HepG2 (cell line): ENCODE measurements around the gene KRT32. TPM values are rescaled to one million over a fixed set of nuclear protein-coding genes. Genes with fewer than 3 reads are reported as not detected.

Source experiments
- ATAC-seq: fragments of 200-7000 bp; cut with Tn5 transposase; 3 replicates; pipeline ENCODE4 v1.9.1; 2020; ENCODE audit warnings: mild to moderate bottlenecking, moderate library complexity
- BruUV-seq: library from RNA; stranded (reverse); fragments of 400-500 nt; replicated peaks from 2 replicates; lab custom pipeline; 2021; lab: Mats Ljungman, UMichigan
- CTCF ChIA-PET: fragments of 300-600 bp; formaldehyde crosslinking; extraction: SDS; loops from one replicate; lab custom pipeline; 2021; ENCODE audit warnings: low total read pairs, inconsistent platforms, low intra/inter-chr PET ratio; lab: Yijun Ruan, JAX
- POLR2A ChIA-PET: fragments of 350-600 bp; sonication (Branson Sonifier 250); formaldehyde crosslinking; loops from one replicate; lab custom pipeline; 2020; ENCODE audit warnings: antibody characterized with exemption, inconsistent platforms; lab: Yijun Ruan, JAX
- DNase-seq: peaks from one replicate; pipeline ENCODE4 v3.0.0-alpha.2; 2015; ENCODE audit warnings: low spot score
- FAIRE-seq: peaks from 3 replicates; lab custom pipeline; 2011; peaks lifted over from hg19 to GRCh38; lab: Jason Lieb, UNC
- H2AFZ ChIP-seq: one replicate; pipeline ENCODE4 v1.6.1; 2011; ENCODE audit warnings: low read length, inconsistent platforms
- H3K27ac ChIP-seq: fragments of 300-600 bp; 3 replicates; pipeline ENCODE4 v1.8.0; 2011; ENCODE audit warnings: mixed run types, mild to moderate bottlenecking, mixed read lengths, low read length, inconsistent platforms; ENCODE audit not compliant: insufficient read depth; ENCODE audit errors: extremely low read length
- H3K27me3 ChIP-seq, 2 experiments: fragments of 200-600 bp in 1 of 2; 2 replicates in 1 of 2; 3 replicates in 1 of 2; pipeline versions ENCODE4 v1.6.0 to v1.8.0; 2011; ENCODE audit warnings: low read length in 2 of 2, mild to moderate bottlenecking in 2 of 2, moderate library complexity in 2 of 2, inconsistent platforms in 1 of 2; ENCODE audit not compliant: insufficient read depth in 2 of 2, control insufficient read depth in 1 of 2
- H3K36me3 ChIP-seq, 2 experiments: fragments of 200-600 bp in 1 of 2; replicated peaks in 1 of 2; 2 replicates in 1 of 2; 3 replicates in 1 of 2; pipeline versions ENCODE4 v1.5.1 to v1.8.0; 2011; ENCODE audit warnings: low read length in 2 of 2, inconsistent platforms in 1 of 2; ENCODE audit not compliant: insufficient read depth in 2 of 2, control insufficient read depth in 1 of 2
- H3K4me1 ChIP-seq: 2 replicates; pipeline ENCODE4 v1.5.1; 2012; ENCODE audit warnings: low read length, inconsistent platforms; ENCODE audit not compliant: insufficient read depth
- H3K4me2 ChIP-seq: 2 replicates; pipeline ENCODE4 v1.6.0; 2011; ENCODE audit warnings: low read depth, low read length, inconsistent platforms
- H3K4me3 ChIP-seq, 3 experiments: fragments of 200-600 bp in 1 of 3; sonication (generic), shearing (Covaris generic) in 1 of 3; replicated peaks in 1 of 3; 2 replicates each; pipeline ENCODE4 v1.5.1; 2011 to 2016; ENCODE audit warnings: low read length in 3 of 3, inconsistent platforms in 2 of 3, low read depth in 2 of 3, mild to moderate bottlenecking in 2 of 3, control low read depth in 1 of 3, mixed read lengths in 1 of 3; ENCODE audit not compliant: insufficient read depth in 1 of 3
- H3K79me2 ChIP-seq: one replicate; pipeline ENCODE4 v1.6.1; 2011; ENCODE audit warnings: low read length, inconsistent platforms; ENCODE audit not compliant: insufficient read depth
- H3K9ac ChIP-seq: 2 replicates; pipeline ENCODE4 v1.6.0; 2011; ENCODE audit warnings: mild to moderate bottlenecking, low read depth, low read length, inconsistent platforms; ENCODE audit not compliant: insufficient read depth
- H3K9me3 ChIP-seq: 2 replicates; pipeline ENCODE4 v1.5.1; 2012; ENCODE audit warnings: mild to moderate bottlenecking, low read length
- H4K20me1 ChIP-seq: 2 replicates; pipeline ENCODE4 v1.6.0; 2011; ENCODE audit warnings: inconsistent platforms, mild to moderate bottlenecking, low read length, moderate library complexity; ENCODE audit not compliant: insufficient read depth
- MAFF ChIP-seq: IDR thresholded peaks from 2 replicates; pipeline ENCODE4 v1.6.1; 2011; ENCODE audit warnings: low read depth, low read length, improper control_type of control experiment
- MAFK ChIP-seq, 2 experiments: IDR thresholded peaks in 1 of 2; conservative IDR thresholded peaks in 1 of 2; 2 replicates each; pipeline ENCODE4 v1.6.1; 2011; ENCODE audit warnings: improper control_type of control experiment in 2 of 2, low read length in 2 of 2
- SP1 ChIP-seq, 2 experiments: fragments of 450-650 bp in 1 of 2; sonication (generic) in 1 of 2; formaldehyde crosslinking in 1 of 2; IDR thresholded peaks; 2 replicates each; pipeline versions ENCODE4 v1.4.0 to v1.6.1; 2016 to 2020; ENCODE audit warnings: missing genetic modification reagents in 1 of 2
- ZNF431 ChIP-seq: sonication (generic); formaldehyde crosslinking; IDR thresholded peaks from 2 replicates; pipeline ENCODE4 v1.9.0; 2022; ENCODE audit warnings: missing genetic modification reagents, low read depth, mild to moderate bottlenecking, borderline replicate concordance
- ZNF770 ChIP-seq: sonication (generic); formaldehyde crosslinking; IDR thresholded peaks from 2 replicates; pipeline ENCODE4 v1.5.0; 2020; ENCODE audit warnings: mild to moderate bottlenecking, missing genetic modification reagents
- WGBS: methylation state at CpG from one replicate; pipeline ENCODE4 v1.1.6; 2017; ENCODE audit warnings: low lambda C conversion rate; 5-methylcytosine and 5-hydroxymethylcytosine counted together
- in situ Hi-C: cut with HindIII; loops from 2 replicates; pipeline ENCODE4 v1.10.0; 2017; ENCODE audit warnings: low pct_unique_long_range_greater_than_20kb; ENCODE audit not compliant: extremely low pct_ligation_motif_present
- intact Hi-C: fragments of 100-400 bp; cut with micrococcal nuclease; formaldehyde crosslinking; loops from one replicate; pipeline ENCODE4 v1.10.0; 2022; ENCODE audit not compliant: unreplicated experiment
- polyA plus RNA-seq, 8 experiments: library from polyadenylated mRNA; depleted of rRNA in 3 of 8; stranded (reverse) in 7 of 8; unstranded in 1 of 8; fragments of >200 nt; fragmentation: Illumina TruSeq in 4 of 8; extraction: Trizol in 4 of 8; gene quantifications; 2 replicates each; pipeline versions ENCODE4 v1.2.1 to v1.2.3, GENCODE V29; 2011 to 2016; ENCODE audit warnings: low read depth in 4 of 8, missing spikeins in 1 of 8, mixed read lengths in 1 of 8; ENCODE audit not compliant: insufficient read depth in 1 of 8
- total RNA-seq, 5 experiments: library from RNA; depleted of rRNA; stranded (reverse); fragments of >200 nt; fragmentation: Illumina TruSeq; extraction: Trizol; gene quantifications; 2 replicates each; pipeline ENCODE4 v1.2.3, GENCODE V29; 2016; ENCODE audit warnings: low read depth in 1 of 5

Gene KRT32
- total and polyA plus RNA-seq, 2 of the 13 experiments (the other 11 are each of a cell fraction or from before 2014, with no cell fraction given) = not detected

GRCh38 chr17:41511116-41511515, 43.9 kb upstream of the KRT32 start (continued):
- no peak for TF ChIP-seq SP1 (IDR thresholded peaks at IDR 0.05)
- no peak for TF ChIP-seq SP1 (CRISPR knock-in tag; IDR thresholded peaks at IDR 0.05)

DNA sequence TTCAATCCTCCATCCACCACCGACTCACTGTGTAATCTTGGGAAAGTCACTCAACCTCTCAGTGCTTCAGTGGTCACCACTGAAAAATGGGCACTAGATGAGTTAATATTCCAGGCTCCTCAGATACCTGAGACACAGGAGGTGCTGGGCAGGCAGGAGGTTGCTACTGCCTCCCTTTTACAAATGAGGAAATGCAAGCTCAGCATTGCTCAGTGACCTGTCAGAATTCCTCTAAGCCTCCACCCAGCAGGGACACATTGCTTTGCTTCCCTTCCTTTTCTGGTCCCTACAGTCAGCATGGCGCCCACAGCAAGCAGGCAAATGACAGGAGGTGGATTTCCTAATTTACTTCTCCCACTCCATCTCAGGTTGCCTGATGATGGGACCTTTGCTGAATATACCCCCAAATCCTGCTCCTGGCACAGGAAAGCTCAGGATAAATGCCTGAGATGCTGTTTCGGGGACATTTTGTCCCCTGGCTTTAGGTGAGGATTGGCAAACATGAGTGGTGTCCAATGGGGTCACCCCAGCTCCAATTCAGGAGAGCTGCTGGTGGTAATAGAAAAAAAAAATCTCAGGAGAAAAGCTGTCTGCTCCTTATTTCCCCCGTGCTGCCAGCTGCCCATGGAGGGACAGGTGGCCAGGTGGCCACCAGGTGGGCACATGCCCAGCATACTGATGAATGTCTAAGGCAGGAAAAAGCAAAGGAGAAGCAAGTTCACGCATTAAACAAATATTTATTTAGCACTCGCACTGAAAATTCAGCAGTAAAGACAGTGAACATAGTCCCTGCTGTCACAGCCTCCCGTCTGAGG, 43.3 kb upstream of the KRT32 start:
- Histone ChIP-seq H3K9ac (no peak overlapping the region), H3K4me3 (no peak overlapping the region), H3K4me2 (no peak overlapping the region), H3K27ac (no peak overlapping the region), H2AFZ (no peak overlapping the region), H4K20me1 (no peaks in the 10 kb centered on the region), H3K9me3 (no peaks in the 10 kb centered on the region), H3K36me3 (no peaks in the 10 kb centered on the region), H3K79me2 (no peaks in the 10 kb centered on the region), H3K4me1 (peaks cover 10% of the 10 kb centered on the region), H3K27me3 (peaks cover 7 to 58% of the 10 kb centered on the region in 2 experiments)
- intact Hi-C loops = no loop called here
- ChIA-PET POLR2A (no interaction called here), CTCF (no interaction called here)
- WGBS = 19% methylated on average over 7 of the region's 7 CpGs
- TF ChIP-seq MAFF = peak; percentile 92
- peak; percentile 95 to 97 for TF ChIP-seq MAFK (conservative IDR thresholded peaks at IDR 0.05 in 1 of 2, IDR thresholded peaks at IDR 0.05 in 1 of 2; ENCODE audit: low read length in 2 of 2)
- TF ChIP-seq ZNF431 = no peak
- no peak for TF ChIP-seq ZNF770 (CRISPR knock-in tag)
- ATAC-seq (no peak), DNase-seq (no peak), FAIRE-seq (no peak)
- no TSS peak for BruUV-seq
- in situ Hi-C loops = no loop called here
